Activated naive CD8-positive, alpha-beta T cell treated with anti-CD3 and anti-CD28 coated beads, Interleukin-2, amount 10 ng/mL, durations not matched to agents 7 days and 5 days (primary cell): Measurements from ENCODE around the gene FYB1. TPM values are rescaled to one million over a fixed set of nuclear protein-coding genes. Genes with fewer than 3 reads are reported as not detected.
A peak's percentile ranks its signal among the peaks of the same experiment; 100 is the strongest.
"Not testable (repeated sequence)": the region's sequence is repeated elsewhere in the genome, so short reads cannot be mapped to it uniquely, and the experiment has no call there.

Experiments
- ATAC-seq: fragments of 150-1000 bp; cut with Tn5 transposase; one replicate; pipeline ENCODE4 v1.10.0; 2021; ENCODE audit warnings: low read depth, moderate library complexity
- POLR2A ChIA-PET: fragments of 350-600 bp; sonication (Branson Sonifier 250); formaldehyde crosslinking; loops from one replicate; lab custom pipeline; 2021; ENCODE audit warnings: antibody characterized with exemption; lab: Charles Lee
- DNase-seq: peaks from one replicate; pipeline ENCODE4 v3.0.0; 2021
- H3K27ac Mint-ChIP-seq: one replicate; pipeline ENCODE4 v1.8.0; 2022; ENCODE audit warnings: mild to moderate bottlenecking, mixed read lengths
- H3K27me3 Mint-ChIP-seq: one replicate; pipeline ENCODE4 v1.8.0; 2022; ENCODE audit warnings: mild to moderate bottlenecking, moderate library complexity, mixed read lengths
- H3K36me3 Mint-ChIP-seq: one replicate; pipeline ENCODE4 v1.8.0; 2021; ENCODE audit warnings: mild to moderate bottlenecking, mixed read lengths
- H3K4me1 Mint-ChIP-seq: one replicate; pipeline ENCODE4 v1.8.0; 2021; ENCODE audit warnings: mixed read lengths
- H3K4me3 Mint-ChIP-seq: one replicate; pipeline ENCODE4 v1.8.0; 2022; ENCODE audit warnings: mild to moderate bottlenecking, moderate library complexity, mixed read lengths
- H3K9me3 Mint-ChIP-seq: one replicate; pipeline ENCODE4 v1.8.0; 2021; ENCODE audit warnings: mixed read lengths
- total RNA-seq, 2 experiments: library from RNA; stranded (reverse); gene quantifications; one replicate each; pipeline ENCODE4 v1.2.3, GENCODE V29; 2021

Gene FYB1
- total RNA-seq, 2 experiments from 2014 or later = 355 to 358 TPM

DNA sequence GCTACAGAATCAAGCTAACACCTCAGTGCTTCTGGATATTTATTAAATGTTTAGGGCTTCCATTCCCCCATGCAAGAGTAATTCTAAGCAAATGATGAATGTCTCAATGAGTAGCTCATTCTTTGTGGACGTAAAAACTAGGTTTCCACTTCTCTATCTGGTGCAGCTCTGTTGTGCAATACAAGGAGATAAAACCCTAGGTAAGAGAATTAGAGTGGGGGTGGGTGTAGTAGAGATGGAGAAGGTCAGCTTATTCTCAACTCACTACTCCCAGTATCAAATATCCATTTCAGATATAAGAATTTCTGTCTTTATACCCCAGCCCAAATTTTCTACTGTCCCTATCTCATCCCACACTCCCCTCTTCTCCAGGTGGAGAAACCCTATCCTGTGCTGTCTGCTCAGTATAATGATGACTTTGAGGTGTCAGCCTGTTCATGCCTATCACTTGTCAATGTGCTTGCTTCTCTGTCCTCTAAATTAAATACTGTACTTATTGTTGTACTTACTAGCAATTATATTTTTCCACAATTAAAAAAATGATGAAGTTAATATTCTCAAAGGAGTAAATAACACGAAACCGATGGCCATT, 4.3 kb upstream of the FYB1 start:
- Mint-ChIP-seq H3K27ac (no peak overlapping the region), H3K36me3 (peaks cover 1% of the 10 kb centered on the region), H3K27me3 (no peaks in the 10 kb centered on the region), H3K4me1 (peaks cover 13% of the 10 kb centered on the region), H3K4me3 (no peak overlapping the region), H3K9me3 (no peaks in the 10 kb centered on the region)
- ATAC-seq (no peak), DNase-seq (no peak)
- POLR2A ChIA-PET = no interaction called here

DNA sequence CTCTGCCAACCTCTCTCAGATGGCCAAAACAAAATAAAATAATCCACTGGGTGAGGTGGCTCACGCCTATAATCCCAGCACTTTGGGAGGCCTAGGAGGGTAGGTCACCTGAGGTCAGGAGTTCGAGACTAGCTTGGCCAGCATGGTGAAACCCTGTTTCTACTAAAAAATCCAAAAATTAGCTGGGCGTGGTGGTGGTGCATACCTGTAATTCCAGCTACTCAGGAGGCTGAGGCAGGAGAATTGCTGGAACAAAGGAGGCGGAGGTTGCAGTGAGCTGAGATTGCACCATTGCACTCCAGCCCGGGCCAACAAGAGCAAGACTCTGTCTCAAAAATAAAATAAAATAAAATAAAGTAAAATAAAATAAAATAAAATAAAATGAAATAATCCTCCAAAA, 2.3 kb upstream of the FYB1 start:
- H3K27ac Mint-ChIP-seq, POLR2A ChIA-PET, H3K36me3 Mint-ChIP-seq, H3K9me3 Mint-ChIP-seq, ATAC-seq, H3K4me3 Mint-ChIP-seq, H3K27me3 Mint-ChIP-seq, DNase-seq: not testable (repeated sequence)
- peaks cover 21% of the 10 kb centered on the region for H3K4me1 Mint-ChIP-seq

DNA sequence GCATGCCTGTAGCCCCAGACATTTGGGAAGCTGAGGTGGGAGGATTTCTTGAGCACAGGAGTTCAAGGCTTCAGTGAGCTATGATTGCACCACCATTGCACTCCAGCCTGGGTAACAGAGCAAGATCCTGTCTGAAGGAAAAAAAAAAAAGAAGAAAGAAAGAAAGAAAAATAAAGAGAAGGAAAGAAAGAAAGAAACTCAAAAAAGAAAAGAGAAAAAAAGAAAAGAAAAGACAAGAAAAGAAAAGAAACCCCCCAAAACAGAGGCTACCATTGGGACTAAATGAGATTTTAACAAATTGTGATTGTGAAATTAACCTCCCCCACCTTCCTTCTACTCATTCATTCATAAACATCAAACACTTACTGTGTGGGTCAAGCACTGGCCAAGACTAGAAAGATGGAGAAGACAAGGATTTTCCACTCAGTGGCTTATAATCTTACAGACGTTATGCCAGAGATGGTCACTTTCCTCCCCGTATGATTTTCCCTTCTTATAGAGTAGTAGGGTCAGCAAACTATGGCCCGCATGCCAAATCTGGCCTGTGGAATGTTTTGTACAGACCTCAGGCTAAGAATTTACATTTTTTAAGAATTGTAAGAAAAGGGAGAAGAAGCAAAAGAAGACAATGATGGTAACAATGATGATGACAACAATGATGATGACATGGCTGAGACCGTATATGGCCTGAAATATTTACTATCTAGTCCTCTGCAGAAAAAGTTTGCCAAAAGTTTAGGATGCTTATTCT, 1.1 kb upstream of the FYB1 start:
- no peaks in the 10 kb centered on the region for H3K9me3 Mint-ChIP-seq
- no peak overlapping the region for H3K4me3 Mint-ChIP-seq
- ATAC-seq (no peak), DNase-seq (no peak)
- H3K36me3 Mint-ChIP-seq = peaks cover 1% of the 10 kb centered on the region
- H3K27ac Mint-ChIP-seq = no peak overlapping the region
- POLR2A ChIA-PET = interaction anchor here (4.1 kb wide), 1 partner anchor 62 kb away, joined by 23 read pairs; no protein-coding TSS in a partner anchor
- peaks cover 25% of the 10 kb centered on the region for H3K4me1 Mint-ChIP-seq
- H3K27me3 Mint-ChIP-seq = no peaks in the 10 kb centered on the region

DNA sequence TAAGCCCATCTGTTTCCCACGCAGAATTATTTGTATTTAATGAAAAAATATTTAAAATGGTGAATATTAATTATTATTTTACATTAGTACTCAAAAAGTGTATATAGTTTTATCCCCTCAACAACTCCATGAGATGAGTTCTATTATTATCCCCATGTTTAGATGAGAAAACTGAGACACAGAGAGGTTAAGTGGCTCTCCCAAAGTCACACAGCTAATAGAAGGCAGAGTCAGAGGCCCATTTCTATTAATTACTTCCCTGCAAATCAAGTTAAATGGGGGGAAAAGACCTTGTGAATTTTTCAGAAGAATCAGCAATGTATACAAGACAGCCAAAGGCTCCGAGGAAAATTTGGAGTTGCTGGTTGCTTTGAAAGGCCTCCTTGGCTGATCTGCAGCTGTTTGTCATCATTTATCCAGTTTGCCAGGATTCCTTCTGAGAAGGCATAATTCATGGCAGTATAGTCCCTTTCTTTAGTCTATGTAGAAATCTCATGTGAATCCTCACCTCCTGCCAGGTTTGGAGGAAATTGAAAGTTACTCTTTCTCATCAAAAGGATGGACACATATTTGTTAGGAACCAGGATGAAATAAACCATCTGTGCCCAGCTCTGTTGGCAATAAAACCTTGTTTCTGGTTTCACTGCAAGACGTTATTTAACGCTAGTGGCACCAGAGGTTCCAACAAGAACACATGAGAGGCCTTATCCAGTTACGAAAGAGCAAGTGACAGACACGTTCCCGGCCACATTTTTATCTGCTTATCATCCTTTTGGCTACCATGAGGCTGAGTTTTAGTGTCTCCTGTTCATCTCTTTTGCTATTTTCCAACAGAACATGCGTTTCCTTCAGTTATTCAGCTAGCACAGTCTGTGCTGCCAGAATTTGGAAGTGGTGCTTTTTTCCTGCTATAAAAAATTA, 621 bp downstream of the FYB1 start:
- POLR2A ChIA-PET = interaction anchor here (1.1 to 4.1 kb wide), 6 partner anchors 11 to 64 kb away, joined by 4 to 45 read pairs (median 8); no protein-coding TSS in a partner anchor
- Mint-ChIP-seq H3K27me3 (no peaks in the 10 kb centered on the region), H3K27ac (no peak overlapping the region), H3K4me3 (no peak overlapping the region), H3K36me3 (peaks cover 1% of the 10 kb centered on the region), H3K9me3 (no peaks in the 10 kb centered on the region), H3K4me1 (peaks cover 37% of the 10 kb centered on the region)
- ATAC-seq (no peak), DNase-seq (no peak)

DNA sequence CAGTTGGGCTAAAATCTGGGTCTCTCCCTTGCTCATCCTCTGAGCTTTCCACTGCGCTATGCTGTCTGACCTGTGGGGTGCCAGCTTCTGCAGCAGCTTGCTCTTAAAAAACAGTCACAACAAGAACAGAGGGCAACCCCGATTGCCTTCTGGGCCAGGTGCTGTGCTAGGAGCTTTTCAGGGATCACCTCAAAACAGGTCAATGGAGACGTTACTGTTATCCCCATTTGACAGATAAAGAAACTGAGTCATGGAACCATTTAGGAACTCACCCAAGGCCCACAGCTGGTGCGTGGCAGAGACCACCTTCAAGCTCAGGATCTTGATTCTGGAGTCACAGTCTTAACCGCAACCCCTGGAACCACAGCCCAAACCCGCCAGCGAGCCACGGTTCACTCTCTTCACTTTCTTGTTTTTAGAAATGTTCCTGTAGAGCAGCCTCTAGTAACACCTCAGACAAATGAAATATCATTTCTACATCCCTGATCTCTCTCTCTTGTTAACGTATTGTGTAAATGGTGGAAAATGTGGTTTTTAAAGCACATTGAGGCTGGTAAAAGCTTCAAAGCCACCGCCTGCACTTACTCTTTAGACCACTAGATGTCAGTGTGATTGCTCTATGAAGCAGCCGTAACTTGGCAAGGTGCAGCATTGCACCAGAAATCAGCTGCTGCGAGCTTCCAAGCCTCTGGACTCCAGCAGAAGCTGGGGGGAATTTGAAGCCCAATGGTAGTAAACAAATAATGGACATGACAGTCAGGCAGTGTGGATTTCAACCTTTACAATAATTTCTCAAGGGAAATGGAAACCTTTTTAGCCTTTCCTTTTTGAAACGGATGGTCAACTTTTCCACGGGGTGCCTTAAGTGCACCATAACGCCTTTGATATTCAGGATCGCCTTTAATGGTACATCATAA, 1.7 kb downstream of the FYB1 start:
- Mint-ChIP-seq H3K9me3 (no peaks in the 10 kb centered on the region), H3K27me3 (no peaks in the 10 kb centered on the region), H3K4me3 (peak overlapping the region; percentile 94), H3K36me3 (peaks cover 1% of the 10 kb centered on the region), H3K4me1 (peaks cover 46% of the 10 kb centered on the region), H3K27ac (peak overlapping the region; percentile 98)
- POLR2A ChIA-PET = interaction anchor here (0.7 to 4.1 kb wide), 15 partner anchors 9 to 97 kb away, joined by 3 to 45 read pairs (median 6); no protein-coding TSS in a partner anchor
- DNase-seq (peak; percentile 78), ATAC-seq (peak; percentile 65)

DNA sequence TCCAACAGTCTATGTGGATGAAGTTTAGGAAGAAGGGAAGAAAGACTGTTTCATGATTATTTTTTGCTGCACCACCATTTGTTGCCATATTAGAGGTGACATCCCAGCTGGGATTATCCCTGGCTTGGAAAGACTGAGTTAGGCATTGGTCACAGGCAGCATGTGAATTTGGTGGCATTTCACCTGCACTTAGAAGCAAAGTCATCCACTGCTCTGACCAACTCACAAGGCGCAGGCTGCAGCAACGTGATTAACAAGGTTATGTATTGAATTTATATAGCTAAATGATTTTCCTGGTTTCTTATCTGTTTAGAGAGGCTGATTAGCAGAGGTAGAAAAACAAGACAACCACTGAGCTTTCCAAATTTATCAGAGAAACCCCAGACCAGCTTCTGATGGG, 2.7 kb downstream of the FYB1 start:
- H3K27ac Mint-ChIP-seq = peak overlapping the region; percentile 98

DNA sequence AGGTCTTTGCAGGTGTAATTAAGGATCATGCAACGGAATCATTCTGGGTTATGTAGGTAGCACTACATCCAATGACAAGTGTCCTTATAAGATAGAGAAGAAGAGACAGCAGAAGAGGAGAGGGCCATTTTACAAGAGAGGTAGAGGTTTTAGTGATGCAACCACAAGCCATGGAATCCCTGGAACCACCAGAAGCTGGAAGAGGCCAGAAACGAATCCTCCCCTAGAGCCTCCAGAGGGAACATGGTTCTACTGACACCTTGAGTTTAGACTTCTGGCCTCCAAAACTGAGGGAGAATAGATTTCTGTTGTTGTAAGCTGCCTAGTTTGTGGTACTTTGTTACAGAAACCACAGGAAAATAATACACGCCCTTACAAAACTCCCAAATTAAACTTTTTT, 3.5 kb downstream of the FYB1 start:
- POLR2A ChIA-PET = interaction anchor here (0.7 to 2.7 kb wide), 6 partner anchors 14 to 142 kb away, joined by 4 to 45 read pairs (median 10); no protein-coding TSS in a partner anchor
- DNase-seq (no peak), ATAC-seq (no peak)
- H3K36me3 Mint-ChIP-seq = peaks cover 1% of the 10 kb centered on the region
- no peaks in the 10 kb centered on the region for H3K9me3 Mint-ChIP-seq
- no peaks in the 10 kb centered on the region for H3K27me3 Mint-ChIP-seq
- peaks cover 58% of the 10 kb centered on the region for H3K4me1 Mint-ChIP-seq
- H3K27ac Mint-ChIP-seq = peak overlapping the region; percentile 85
- H3K4me3 Mint-ChIP-seq = peak overlapping the region; percentile 70

More for the DNA sequence above, 2.7 kb downstream of the FYB1 start:
- Mint-ChIP-seq H3K36me3 (peaks cover 1% of the 10 kb centered on the region), H3K4me1 (peaks cover 52% of the 10 kb centered on the region), H3K4me3 (peak overlapping the region; percentile 94), H3K9me3 (no peaks in the 10 kb centered on the region), H3K27me3 (no peaks in the 10 kb centered on the region)
- DNase-seq (no peak), ATAC-seq (no peak)
- POLR2A ChIA-PET = interaction anchor here (0.7 to 4.1 kb wide), 14 partner anchors 8 to 143 kb away, joined by 4 to 45 read pairs (median 6); no protein-coding TSS in a partner anchor

DNA sequence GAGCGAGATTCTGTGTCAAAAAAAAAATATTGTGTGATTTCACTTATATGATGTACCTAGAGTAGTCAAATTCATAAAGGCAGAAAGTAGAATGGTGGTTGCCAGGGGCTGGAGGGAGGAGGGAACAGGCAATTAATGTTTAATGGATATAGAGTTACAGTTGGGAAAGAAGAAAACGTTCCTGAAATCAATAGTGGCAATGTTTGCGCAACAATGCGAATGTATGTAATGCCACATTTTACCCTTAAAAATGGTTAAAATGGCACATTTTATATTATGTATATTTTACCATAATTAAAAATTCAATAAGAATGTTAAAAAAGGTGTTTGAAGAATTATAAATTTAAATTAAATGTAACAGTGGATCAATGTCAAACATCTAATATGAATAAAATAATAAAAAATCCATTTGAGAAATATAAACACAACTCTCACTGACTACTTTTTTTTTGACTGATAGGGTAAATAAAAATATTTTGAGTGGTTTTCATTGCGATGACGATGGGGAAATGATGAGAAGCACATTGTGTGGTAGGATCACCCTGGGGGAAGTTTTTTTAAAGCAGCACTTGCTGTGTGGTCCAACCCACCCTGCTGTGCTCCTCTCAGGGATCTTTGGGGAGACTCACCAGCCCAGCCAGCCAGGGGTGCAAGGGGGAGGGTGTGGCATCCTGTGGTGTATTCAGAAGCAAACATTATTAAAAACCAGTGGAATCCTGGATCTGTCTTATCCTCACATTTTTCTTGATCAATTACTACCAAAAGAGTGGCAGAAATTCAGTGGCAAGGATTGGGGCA, 4.3 kb downstream of the FYB1 start:
- no peaks in the 10 kb centered on the region for H3K9me3 Mint-ChIP-seq
- no peaks in the 10 kb centered on the region for H3K36me3 Mint-ChIP-seq
- H3K4me1 Mint-ChIP-seq = peaks cover 63% of the 10 kb centered on the region
- POLR2A ChIA-PET = interaction anchor here (1.3 to 2.6 kb wide), 2 partner anchors 38 to 142 kb away, joined by 4 to 19 read pairs; no protein-coding TSS in a partner anchor
- ATAC-seq = peak; percentile 32
- no peak for DNase-seq
- no peaks in the 10 kb centered on the region for H3K27me3 Mint-ChIP-seq
- peak overlapping the region; percentile 92 for H3K27ac Mint-ChIP-seq
- H3K4me3 Mint-ChIP-seq = peak overlapping the region; percentile 76

DNA sequence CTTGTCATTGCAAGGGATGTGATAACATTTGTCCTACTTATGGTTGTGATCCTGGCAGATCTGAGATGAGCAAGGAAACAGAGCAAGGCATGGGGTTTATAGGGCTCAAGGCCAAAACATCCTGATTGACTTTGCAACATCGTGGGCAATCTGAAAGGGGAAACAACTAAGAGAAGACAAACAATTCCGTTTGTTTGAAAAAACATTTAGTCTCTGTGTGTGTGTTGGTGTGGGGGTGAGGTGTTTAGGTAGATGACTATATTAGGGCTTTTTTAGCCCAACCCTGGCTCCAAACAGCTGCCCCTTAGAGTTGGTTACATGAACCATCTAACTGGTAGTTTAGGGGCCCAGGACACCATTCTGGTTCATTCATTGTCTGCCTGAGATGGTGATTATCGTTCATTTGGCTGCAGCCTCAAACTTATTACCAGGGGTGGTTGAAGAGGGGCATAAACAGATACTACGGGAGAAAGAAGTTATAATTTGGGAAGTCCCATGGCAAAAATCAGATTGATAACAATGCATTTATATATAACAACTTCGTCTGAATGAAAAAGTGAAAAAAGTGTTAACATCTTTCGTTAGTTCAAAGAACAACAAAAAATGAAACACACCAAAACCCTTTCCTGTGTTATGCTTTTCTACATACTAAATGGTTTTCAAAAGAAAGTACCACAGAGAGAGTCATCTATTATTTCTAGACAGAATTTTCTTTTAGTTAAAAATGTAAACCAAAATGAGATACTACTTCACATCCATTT, 5.7 kb downstream of the FYB1 start:
- no peaks in the 10 kb centered on the region for H3K27me3 Mint-ChIP-seq
- POLR2A ChIA-PET = interaction anchor here (1.3 to 6.5 kb wide), 4 partner anchors 13 to 35 kb away, joined by 4 to 86 read pairs (median 58); no protein-coding TSS in a partner anchor
- no peaks in the 10 kb centered on the region for H3K36me3 Mint-ChIP-seq
- DNase-seq (no peak), ATAC-seq (no peak)
- peak overlapping the region; percentile 92 for H3K27ac Mint-ChIP-seq
- no peaks in the 10 kb centered on the region for H3K9me3 Mint-ChIP-seq
- peak overlapping the region; percentile 76 for H3K4me3 Mint-ChIP-seq
- H3K4me1 Mint-ChIP-seq = peaks cover 71% of the 10 kb centered on the region

DNA sequence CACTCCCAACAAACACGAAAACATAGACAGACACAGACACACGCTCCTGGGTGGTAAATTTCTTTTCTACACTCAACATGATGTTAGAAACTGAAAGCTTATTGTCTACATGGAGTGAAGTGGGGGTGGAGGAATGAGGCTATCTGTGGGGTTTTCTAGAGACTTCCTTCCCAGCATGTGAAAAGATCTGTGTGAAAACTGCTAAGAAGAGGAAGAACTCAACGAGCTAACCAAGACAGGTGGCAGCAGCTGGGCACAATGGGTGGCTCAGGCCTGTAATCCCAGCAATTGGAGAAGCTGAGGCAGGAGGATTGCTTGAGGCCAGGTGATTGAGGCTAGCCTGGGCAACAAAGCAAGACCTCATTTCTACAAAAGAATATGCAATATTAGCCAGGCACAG, 7.6 kb downstream of the FYB1 start:
- POLR2A ChIA-PET = interaction anchor here (0.7 to 6.5 kb wide), 8 partner anchors 11 to 1468 kb away, joined by 3 to 86 read pairs (median 28); partner anchors contain the start of genes DAB2 and PTGER4
- no peak for DNase-seq
- H3K27me3 Mint-ChIP-seq = no peaks in the 10 kb centered on the region
- peak overlapping the region; percentile 76 for H3K4me3 Mint-ChIP-seq
- no peaks in the 10 kb centered on the region for H3K9me3 Mint-ChIP-seq
- ATAC-seq = peak; percentile 13
- peak overlapping the region; percentile 92 for H3K27ac Mint-ChIP-seq
- peaks cover 75% of the 10 kb centered on the region for H3K4me1 Mint-ChIP-seq
- no peaks in the 10 kb centered on the region for H3K36me3 Mint-ChIP-seq

DNA sequence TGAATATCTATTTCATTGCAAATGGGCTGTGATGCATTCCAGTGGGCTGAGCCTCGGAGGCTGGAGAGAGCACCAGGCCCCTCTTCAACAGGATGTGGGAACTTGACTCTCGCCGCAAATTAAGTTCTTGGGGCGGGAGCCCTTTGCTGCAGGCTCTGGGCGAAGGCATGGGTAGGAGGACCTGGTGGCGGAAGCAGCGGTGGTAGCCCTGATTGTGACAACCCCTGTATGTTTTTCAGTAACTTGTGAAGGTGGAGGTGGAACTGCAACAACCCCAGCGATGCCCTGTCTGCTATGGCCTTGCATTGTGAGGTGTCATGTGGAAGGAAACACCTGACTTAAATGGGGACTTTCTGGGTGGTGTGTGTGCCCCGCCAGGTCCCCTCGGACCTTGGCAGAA, 9.4 kb downstream of the FYB1 start:
- ATAC-seq = peak; percentile 81
- Mint-ChIP-seq H3K4me1 (peaks cover 73% of the 10 kb centered on the region), H3K9me3 (no peaks in the 10 kb centered on the region), H3K27me3 (no peaks in the 10 kb centered on the region), H3K36me3 (no peaks in the 10 kb centered on the region), H3K27ac (peak overlapping the region; percentile 92), H3K4me3 (peak overlapping the region; percentile 81)
- peak; percentile 78 for DNase-seq
- POLR2A ChIA-PET = interaction anchor here (0.7 to 6.5 kb wide), 7 partner anchors 9 to 65 kb away, joined by 3 to 86 read pairs (median 38); no protein-coding TSS in a partner anchor
